Thoracic aorta (tissue), 2 donors: ENCODE measurements around the gene HACE1. TPM values are rescaled to one million over a fixed set of nuclear protein-coding genes. Genes with fewer than 3 reads are reported as not detected.
"Not testable (repeated sequence)": the region's sequence is repeated elsewhere in the genome, so short reads cannot be mapped to it uniquely, and the experiment has no call there.

Experiments
- ATAC-seq: fragments of 150-250 bp; one replicate; pipeline ENCODE4 v1.8.0; 2017; ENCODE audit warnings: low read depth; ENCODE audit not compliant: insufficient number of reproducible peaks, low FRiP score
- DNase-seq: peaks from one replicate; pipeline ENCODE4 v3.0.0-alpha.2; 2020; ENCODE audit warnings: low spot score
- H3K27ac ChIP-seq, 2 donors: fragments of 200-600 bp; sonication (generic); 1 replicate in 1 of 2; 2 replicates in 1 of 2; pipeline ENCODE4 v1.5.1; 2016; ENCODE audit warnings: mild to moderate bottlenecking in 2 of 2, moderate library complexity in 2 of 2
- H3K27me3 ChIP-seq: fragments of 200-600 bp; sonication (generic); replicated peaks from 2 replicates; pipeline ENCODE4 v1.6.0; 2016; ENCODE audit warnings: mild to moderate bottlenecking; ENCODE audit not compliant: insufficient read depth
- H3K36me3 ChIP-seq: fragments of 200-600 bp; sonication (generic); one replicate; pipeline ENCODE4 v1.5.1; 2016
- H3K4me1 ChIP-seq, 2 donors: fragments of 200-600 bp; sonication (generic); 1 replicate in 1 of 2; 2 replicates in 1 of 2; pipeline versions ENCODE4 v1.5.1 to v1.6.0; 2016; ENCODE audit warnings: low read depth in 2 of 2, mild to moderate bottlenecking in 1 of 2; ENCODE audit not compliant: control insufficient read depth in 1 of 2
- H3K4me3 ChIP-seq: fragments of 200-600 bp; sonication (generic); 2 replicates; pipeline ENCODE4 v1.5.1; 2016; ENCODE audit warnings: mild to moderate bottlenecking
- H3K9me3 ChIP-seq: fragments of 200-600 bp; sonication (generic); 2 replicates; pipeline ENCODE4 v1.5.1; 2016
- total RNA-seq, 2 donors: library from RNA; depleted of rRNA; stranded (reverse); fragments of >200 nt; gene quantifications; one replicate each; pipeline versions ENCODE4 v1.1.0 to v1.2.3, GENCODE V29; 2016
- TF ChIP-seq, protein P1 (sequence below): fragments of 200-600 bp; sonication (generic); IDR thresholded peaks from one replicate; pipeline ENCODE4 v1.5.1; 2019; ENCODE audit warnings: antibody characterized with exemption

The HACE1 gene
- total RNA-seq, 2 donors from 2014 or later: 17.0 to 20.7 TPM

DNA sequence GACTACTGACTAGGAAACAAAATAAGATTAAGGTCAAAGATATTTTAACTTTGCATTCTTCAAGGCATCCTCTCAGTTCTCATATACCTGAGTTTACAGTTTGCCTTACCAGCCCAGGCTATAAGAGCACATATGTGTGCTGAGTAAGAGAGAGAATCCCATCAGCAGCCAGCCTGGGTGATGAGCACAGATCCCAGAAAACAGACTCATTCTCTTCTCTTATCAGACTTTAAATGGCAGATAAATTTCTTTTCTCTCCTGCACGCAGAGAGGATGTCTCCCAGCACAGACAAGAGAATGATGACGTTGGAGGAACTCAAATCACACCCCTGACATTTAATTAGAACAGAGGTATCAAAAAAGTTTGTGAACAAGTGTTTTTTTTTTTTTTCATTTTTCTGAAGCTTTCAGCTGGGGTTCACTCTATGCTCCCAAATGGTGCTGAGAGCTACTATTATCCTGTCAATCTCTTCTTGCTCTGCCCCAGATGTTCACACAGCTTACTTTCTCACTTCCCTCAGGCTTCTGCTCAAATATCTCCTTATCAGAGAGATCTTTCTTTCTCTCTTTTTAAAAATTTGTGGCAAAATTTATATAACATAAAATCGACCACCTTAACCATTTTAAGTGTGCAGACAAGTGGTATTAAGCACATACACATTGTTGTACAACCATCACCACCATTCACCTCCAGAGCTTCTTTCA is 22.4 kb upstream of the HACE1 start:
- no peak for ATAC-seq
- no peak for DNase-seq
- H3K36me3 ChIP-seq: no peaks in the 10 kb centered on the region

DNA sequence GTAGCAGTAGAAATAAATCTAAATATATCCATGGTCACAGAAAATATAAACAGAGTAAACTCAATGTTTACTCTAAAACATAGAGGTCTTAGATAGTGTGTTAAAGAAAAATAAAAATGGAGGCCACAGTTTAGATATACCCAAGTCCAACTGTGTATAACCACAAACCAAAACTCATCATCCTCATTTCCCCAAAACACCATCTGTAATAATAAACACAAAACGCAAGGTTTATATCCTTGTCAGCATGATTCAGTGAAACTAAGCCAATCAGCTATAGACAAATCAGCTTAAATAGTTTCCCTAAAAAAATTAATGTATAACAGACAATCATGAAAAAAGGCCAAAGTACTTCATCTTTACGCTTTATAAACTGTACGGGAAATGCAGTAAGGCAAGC is 2.7 kb upstream of the HACE1 start:
- no peak for ATAC-seq

More for the DNA sequence above, 22.4 kb upstream of the HACE1 start:
- Histone ChIP-seq H3K9me3 (no peaks in the 10 kb centered on the region), H3K4me3 (no peak overlapping the region), H3K27ac (no peak overlapping the region), H3K27me3 (no peaks in the 10 kb centered on the region), H3K4me1 (no peaks in the 10 kb centered on the region)
- TF ChIP-seq, protein P1, sequence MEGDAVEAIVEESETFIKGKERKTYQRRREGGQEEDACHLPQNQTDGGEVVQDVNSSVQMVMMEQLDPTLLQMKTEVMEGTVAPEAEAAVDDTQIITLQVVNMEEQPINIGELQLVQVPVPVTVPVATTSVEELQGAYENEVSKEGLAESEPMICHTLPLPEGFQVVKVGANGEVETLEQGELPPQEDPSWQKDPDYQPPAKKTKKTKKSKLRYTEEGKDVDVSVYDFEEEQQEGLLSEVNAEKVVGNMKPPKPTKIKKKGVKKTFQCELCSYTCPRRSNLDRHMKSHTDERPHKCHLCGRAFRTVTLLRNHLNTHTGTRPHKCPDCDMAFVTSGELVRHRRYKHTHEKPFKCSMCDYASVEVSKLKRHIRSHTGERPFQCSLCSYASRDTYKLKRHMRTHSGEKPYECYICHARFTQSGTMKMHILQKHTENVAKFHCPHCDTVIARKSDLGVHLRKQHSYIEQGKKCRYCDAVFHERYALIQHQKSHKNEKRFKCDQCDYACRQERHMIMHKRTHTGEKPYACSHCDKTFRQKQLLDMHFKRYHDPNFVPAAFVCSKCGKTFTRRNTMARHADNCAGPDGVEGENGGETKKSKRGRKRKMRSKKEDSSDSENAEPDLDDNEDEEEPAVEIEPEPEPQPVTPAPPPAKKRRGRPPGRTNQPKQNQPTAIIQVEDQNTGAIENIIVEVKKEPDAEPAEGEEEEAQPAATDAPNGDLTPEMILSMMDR: no peak

DNA sequence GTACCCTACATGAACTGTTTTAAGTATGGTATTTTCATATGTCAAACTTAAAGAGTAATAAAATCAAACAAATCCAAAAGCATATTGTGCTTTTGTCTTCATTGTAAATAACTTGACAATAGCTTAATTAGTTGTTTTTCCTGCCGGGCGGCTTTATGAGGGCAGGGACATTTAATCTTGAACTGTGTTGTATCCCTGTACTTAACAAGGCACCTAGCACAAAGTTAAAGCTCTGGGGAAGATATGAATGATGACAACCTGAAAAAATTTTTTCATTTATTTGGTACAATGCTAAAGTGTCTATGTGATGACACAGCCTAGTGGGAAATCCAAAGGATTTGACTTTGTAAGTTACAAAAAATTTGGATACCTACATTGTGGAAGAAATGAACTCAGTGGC is 502 bp upstream of the HACE1 start:
- H3K4me1 ChIP-seq: peaks cover 4 to 10% of the 10 kb centered on the region in 2 donors
- H3K27ac ChIP-seq: peak overlapping the region in 1 of 2 donors; percentile 39
- no peaks in the 10 kb centered on the region for H3K27me3 ChIP-seq
- no peaks in the 10 kb centered on the region for H3K9me3 ChIP-seq
- peak overlapping the region; percentile 81 for H3K4me3 ChIP-seq
- ATAC-seq (no peak), DNase-seq (no peak)
- TF ChIP-seq, protein P1: no peak
- no peaks in the 10 kb centered on the region for H3K36me3 ChIP-seq

More for the DNA sequence above, 2.7 kb upstream of the HACE1 start:
- Histone ChIP-seq H3K4me3 (no peak overlapping the region), H3K27me3 (no peaks in the 10 kb centered on the region), H3K36me3 (no peaks in the 10 kb centered on the region), H3K9me3 (no peaks in the 10 kb centered on the region), H3K4me1 (peaks cover 4 to 10% of the 10 kb centered on the region in 2 donors), H3K27ac (no peak overlapping the region)
- no peak for DNase-seq
- TF ChIP-seq, protein P1: no peak

DNA sequence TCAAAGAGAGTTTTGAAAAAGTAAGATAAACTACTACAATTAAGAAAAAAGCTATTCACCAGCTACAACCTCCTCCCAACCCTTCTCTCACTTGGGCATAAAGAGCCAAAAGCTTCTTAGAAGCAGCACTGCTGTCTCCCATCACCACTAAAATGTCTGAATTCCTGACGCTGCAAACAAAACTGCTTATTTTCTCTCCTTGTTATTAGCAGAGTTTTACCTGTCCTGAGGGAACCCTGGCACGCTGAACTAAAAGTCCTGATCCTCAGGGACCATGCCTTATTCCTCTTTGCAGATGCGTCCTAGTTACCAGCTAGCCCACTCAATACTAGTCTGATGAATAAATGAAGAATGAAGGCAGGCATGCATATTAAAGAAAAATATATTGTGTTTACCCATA is 1.1 kb downstream of the HACE1 start:
- no peak for DNase-seq
- Histone ChIP-seq H3K4me1 (peaks cover 4 to 10% of the 10 kb centered on the region in 2 donors), H3K4me3 (peak overlapping the region; percentile 81), H3K9me3 (no peaks in the 10 kb centered on the region), H3K27me3 (no peaks in the 10 kb centered on the region), H3K27ac (no peak overlapping the region), H3K36me3 (no peaks in the 10 kb centered on the region)
- no peak for ATAC-seq
- TF ChIP-seq, protein P1: no peak

DNA sequence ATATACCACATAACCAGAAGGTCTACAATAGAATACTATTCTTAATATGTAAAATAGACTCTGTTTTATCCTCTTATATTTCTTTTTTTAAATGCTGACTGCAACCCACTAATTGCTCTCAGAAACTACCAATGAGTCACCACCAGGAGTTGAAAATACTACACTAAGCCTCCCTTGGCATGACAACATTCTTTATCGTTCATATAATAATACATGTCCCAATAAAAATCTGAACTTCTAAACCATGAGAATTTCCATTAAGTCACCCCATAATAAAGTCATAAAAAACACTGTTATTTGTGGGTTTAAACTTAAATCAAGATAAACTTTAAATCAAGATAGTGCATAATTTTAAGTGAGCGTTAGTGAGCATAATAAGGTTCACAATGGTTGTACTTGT is 4.2 kb downstream of the HACE1 start:
- H3K27ac ChIP-seq: no peak overlapping the region
- no peaks in the 10 kb centered on the region for H3K9me3 ChIP-seq
- no peaks in the 10 kb centered on the region for H3K36me3 ChIP-seq
- ATAC-seq (no peak), DNase-seq (no peak)
- H3K4me3 ChIP-seq: no peak overlapping the region
- no peaks in the 10 kb centered on the region for H3K27me3 ChIP-seq
- TF ChIP-seq, protein P1: peak; percentile 8
- H3K4me1 ChIP-seq: peaks cover 4 to 10% of the 10 kb centered on the region in 2 donors

DNA sequence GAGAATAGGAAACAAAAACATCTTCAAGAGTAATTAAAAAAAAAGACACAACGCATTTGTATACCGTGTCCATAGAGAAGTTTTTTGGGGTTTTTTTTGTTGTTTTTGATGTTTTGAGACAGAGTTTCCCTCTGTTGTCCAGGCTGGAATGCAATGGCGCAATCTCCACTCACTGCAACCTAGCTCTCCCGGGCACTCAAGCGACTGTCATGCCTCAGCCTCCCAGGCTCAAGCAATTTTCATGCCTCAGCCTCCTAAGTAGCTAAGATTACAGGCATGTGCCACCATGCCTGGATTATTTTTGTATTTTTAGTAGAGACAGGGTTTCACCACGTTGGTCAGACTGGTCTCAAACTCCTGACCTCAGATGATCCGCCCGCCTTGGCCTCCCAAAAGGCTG is 12.0 kb downstream of the HACE1 start:
- not testable (repeated sequence) for ATAC-seq, H3K4me3 ChIP-seq, H3K36me3 ChIP-seq, DNase-seq, H3K27me3 ChIP-seq, H3K27ac ChIP-seq, H3K4me1 ChIP-seq, H3K9me3 ChIP-seq
